GM20431 (cell line): ENCODE data around the gene SLC36A3.
"Not testable (repeated sequence)": the region's sequence is repeated elsewhere in the genome, so short reads cannot be mapped to it uniquely, and the experiment has no call there.

Experiments
- in situ Hi-C: fragments of 300-500 bp; cut with MseI, MboI; formaldehyde crosslinking; loops from one replicate; pipeline ENCODE4 v1.15.0; 2020; ENCODE audit warnings: low sequenced_read_pairs; ENCODE audit not compliant: unreplicated experiment

SLC36A3 gene

GRCh38 chr5:151309821-151310220 is 6.3 kb upstream of the SLC36A3 start:
- in situ Hi-C loops: not testable (repeated sequence)

- in situ Hi-C loops: not testable (repeated sequence)
Measured at GRCh38 chr5:151309266-151309665, 5.7 kb upstream of the SLC36A3 start.

- in situ Hi-C loops: no loop called here
Measured at GRCh38 chr5:151298063-151298855, 5.3 kb downstream of the SLC36A3 start.

- in situ Hi-C loops: no loop called here
Measured at GRCh38 chr5:151296974-151297373, 6.6 kb downstream of the SLC36A3 start.

DNA sequence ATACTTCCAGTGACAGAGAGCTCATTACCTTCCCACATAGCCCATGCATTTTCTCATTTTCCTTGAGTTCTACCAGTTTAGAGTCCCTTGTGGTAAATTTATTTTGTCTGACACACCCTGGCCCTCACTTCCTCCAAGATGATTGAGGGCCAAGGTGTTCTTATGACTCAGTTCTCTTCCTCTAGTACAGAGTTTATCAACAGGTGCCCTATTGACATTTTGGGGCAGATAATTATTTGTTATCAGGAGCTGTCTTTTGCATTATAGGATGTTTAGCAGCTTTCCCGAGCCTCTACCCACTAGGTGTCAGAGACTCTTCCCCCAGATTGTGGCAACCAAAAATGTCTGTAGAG is 7.1 kb downstream of the SLC36A3 start:
- in situ Hi-C loops: no loop called here

DNA sequence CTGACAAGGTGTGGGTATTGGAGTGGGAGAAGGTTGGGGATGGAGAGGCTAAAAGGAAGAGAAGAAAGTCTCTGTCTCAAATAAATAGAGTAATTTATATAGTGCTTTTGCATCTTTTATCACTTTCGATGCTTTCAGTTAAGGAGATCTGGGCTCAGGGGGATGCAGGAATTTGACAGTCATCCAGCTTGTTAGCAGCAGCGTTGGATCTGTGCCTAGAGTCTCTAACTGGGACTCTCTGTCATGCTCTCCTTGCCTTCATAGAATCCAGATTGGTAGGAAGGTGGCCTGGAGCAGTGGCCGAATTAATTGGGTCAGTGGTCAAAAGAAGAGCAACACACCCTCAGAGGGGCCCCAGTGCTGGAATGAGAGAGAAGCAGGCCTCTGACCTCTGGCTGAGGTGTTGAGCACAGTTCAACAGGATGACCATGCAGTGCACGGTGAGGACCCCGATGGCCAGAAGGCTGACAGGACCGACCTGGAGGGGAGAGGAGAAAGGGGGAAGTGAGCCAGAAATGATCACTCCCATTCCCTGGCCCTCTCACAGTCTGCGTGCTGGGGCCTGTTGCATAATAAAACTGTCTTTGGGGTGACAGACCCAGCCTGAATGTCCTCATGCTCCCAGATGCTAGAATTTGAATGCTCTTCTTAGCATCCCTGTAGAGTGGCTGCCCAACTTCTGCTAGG is 7.6 kb downstream of the SLC36A3 start:
- in situ Hi-C loops: no loop called here

- in situ Hi-C loops: no loop called here
Measured at GRCh38 chr5:151295138-151295537, 8.4 kb downstream of the SLC36A3 start.

DNA sequence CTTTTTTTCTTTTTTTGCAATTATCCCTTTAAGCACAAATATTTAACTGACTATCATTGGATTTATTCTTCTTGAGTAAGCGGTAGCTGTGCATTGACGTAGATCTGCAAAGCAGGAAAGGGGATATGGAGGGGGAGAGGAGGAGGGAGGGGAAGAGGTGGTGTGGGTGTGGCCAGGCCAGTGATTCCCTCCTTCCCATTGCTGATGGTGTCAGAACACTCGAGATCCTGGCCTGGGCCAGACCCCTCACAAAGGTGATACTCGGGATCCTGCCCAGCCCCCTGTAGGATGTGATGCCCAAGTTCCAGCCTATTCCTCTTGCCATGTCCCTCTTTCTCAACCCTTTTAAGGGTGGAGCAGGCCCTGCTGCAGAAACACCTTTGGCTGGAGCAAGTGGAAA is 9.9 kb downstream of the SLC36A3 start:
- in situ Hi-C loops: no loop called here

- in situ Hi-C loops: no loop called here
Measured at GRCh38 chr5:151288180-151288579, 15.4 kb downstream of the SLC36A3 start.

DNA sequence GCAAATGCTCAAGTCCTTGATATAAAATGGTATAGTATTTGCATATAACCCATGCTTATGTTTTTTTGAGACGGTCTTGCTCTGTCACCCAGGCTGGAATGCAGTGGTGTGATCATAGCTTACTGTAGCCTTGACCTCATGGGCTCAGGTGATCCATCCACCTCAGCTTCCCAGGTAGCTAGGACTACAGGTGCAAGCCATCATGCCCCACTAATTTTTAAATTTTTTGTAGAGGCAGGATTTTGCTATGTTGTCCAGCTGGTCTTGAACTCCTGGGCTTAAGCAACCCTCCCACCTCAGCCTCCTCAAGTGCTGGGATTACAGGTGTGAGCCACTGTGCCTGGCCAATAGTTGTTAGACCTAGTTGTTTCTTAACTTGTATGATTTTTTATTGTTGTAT is 17.3 kb downstream of the SLC36A3 start:
- in situ Hi-C loops: no loop called here

DNA sequence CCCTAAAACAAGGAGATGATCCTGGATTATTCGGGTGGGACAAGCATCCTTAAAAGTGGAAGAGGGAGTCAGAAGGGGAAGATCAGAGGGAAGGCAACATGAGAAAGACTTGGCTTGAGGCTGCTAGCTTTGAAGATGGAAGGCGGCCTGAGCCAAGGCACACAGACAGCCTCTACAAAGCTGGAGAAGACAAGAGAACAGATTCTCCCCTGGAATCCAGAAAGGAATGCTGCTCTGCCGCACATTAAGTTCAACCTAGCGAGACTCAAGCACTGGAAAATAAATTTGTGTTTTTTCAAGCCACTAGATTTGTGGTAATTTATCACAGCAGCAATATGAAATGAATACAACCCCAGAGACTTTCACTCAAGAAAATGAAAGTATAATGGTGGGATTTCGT is 17.9 kb downstream of the SLC36A3 start:
- in situ Hi-C loops: no loop called here

GRCh38 chr5:151284392-151284967 is 19.1 kb downstream of the SLC36A3 start:
- in situ Hi-C loops: no loop called here

DNA sequence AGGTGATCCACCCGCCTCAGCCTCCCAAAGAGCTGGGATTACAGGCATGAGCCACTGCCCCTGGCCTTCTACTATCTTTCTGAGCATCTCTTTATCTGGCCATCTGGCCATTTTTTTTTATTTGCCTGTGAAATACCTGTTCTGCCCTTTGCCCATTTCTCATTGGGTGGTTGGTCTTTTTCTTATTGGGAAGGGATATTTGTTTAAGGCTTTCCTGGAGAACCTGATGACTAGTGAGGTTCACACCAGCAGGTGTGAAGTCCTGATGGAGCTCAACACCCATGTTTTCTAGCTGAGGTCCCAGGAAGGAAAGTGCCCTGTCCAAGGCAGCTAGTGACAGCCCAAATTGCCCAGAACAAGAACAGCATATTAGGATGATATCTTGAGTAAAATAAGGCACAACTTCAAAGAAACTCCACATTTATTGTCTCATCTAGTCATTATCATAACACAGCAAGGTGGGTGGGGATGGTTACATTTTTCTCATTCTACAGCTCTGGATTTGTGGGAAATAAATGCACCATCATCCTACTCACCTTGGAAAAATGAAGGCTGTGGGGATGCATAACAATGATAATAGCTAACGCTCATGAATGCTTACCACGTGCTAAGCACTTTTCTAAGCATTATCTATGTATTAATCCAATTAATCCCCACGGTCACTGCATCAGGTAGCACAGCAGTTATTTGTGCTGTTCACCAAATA is 20.3 kb downstream of the SLC36A3 start:
- in situ Hi-C loops: no loop called here

DNA sequence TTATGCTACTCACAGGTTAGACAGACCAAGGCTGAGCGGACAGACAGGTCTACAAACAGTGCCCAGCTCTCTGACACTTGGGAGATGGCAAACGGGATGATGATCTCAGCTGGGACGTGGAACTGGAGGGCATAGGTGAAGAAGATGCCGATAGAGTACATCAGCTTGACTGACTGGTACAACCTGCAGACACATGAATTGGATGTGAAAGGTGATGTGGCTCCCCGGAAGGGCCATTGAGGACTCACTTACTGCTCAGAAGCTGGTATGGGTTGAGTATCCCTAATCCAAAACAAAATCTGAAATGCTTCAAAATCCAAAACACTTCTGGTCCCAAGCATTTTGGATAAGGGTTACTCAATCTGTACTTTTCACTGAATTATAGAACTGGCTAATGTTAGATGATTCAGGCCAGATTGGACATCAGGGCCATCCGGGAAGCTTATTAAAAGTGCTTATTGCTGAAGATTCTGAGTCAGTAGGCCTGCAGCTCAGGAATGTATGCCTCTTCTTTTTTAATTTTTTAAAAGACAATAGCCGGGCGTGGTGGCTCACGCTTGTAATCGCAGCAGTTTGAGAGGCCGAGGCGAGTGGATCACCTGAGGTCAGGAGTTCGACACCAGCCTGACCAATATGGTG is 22.4 kb downstream of the SLC36A3 start:
- in situ Hi-C loops: no loop called here

DNA sequence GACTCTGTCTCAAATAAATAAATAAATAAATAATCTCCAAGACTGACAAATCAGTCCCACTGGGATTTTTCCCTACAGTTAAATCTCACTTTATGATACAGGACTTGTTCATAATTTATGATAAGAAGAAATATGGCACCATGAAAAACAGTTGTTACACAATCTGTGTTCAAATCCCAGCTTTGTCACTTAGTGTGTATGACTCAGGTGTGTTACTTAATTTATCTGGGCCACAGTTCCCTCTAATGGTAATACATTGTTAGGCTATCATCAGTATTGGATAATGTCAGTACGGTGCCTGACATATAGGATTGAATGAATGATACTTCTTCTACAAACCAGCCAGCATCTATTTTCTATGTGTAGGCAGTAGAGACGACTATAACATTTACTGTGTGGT is 23.1 kb downstream of the SLC36A3 start:
- in situ Hi-C loops: no loop called here

DNA sequence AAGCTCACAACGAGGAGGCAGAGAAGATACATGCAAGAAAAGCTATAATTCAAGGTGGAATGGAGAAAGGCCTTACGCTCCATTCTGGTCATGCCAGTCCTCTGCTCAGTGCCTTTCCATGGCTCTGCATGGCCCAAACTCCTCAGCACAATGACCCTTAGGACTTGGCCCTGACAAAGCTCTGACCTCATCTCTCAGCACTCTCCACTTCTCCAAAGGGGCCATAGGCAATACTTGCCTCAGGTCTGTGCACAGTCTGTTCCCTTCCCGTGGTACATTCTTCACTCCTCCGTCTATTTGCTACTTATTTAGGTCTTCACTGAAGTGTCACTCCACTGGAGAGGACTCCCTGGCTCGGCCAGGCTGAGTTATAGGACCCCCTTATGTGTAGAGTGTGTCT is 24.7 kb downstream of the SLC36A3 start:
- in situ Hi-C loops: no loop called here

- in situ Hi-C loops: no loop called here
Measured at GRCh38 chr5:151275803-151276202, 27.8 kb downstream of the SLC36A3 start.

DNA sequence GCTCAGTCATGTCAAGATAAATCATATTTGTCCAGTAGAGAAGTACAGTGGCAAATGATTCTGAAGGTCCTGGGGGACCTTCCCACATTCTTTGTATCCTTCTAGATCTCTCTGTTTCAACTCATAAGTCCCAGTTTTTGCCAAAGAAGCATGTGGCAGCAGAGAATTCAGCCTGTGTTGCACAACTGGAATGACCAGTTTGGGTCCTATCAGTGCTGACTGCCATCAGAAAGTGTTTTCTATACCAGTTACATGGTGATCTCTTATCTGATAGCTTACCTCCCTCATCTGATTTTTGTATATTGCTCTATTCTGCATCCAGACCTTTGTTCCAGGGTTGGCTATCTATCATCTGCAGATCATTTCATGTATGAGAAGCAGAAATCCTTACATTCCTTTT is 28.9 kb downstream of the SLC36A3 start:
- in situ Hi-C loops: no loop called here

GRCh38 chr5:151271336-151271735 is 32.2 kb downstream of the SLC36A3 start:
- in situ Hi-C loops: no loop called here

DNA sequence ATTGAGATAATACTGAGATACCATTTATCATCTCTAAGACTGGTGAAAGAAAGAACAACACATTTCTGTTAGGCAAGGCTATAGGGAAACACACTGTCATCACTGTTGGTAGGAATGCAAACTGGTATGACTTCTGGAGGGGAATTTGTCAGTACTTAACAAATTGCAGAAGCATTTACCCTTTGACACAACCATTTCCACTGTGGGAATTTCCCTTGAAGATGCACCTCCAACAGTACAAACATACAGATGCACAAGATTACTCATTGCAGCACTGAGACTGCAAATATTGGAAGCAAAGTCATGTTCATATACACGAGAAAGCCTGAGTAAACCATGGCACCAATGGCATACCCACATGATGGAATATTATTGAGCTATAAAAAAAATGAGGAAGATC is 33.0 kb downstream of the SLC36A3 start:
- in situ Hi-C loops: no loop called here
